Mesendoderm (in vitro differentiated cells): Measurements from ENCODE around the gene SLC47A2.

ENCODE experiments used
- DNase-seq: peaks from one replicate; pipeline ENCODE4 v3.0.0; 2013
- H2AK5ac ChIP-seq: 2 replicates; pipeline ENCODE4 v1.6.1; 2013; ENCODE audit warnings: low read length, inconsistent platforms
- H2BK120ac ChIP-seq: 2 replicates; pipeline ENCODE4 v1.6.1; 2013; ENCODE audit warnings: low read depth, mild to moderate bottlenecking, low read length, moderate library complexity, mixed read lengths
- H2BK15ac ChIP-seq: replicated peaks from 2 replicates; pipeline ENCODE4 v1.6.1; 2013; ENCODE audit warnings: low read depth, mild to moderate bottlenecking, moderate library complexity
- H2BK5ac ChIP-seq: 2 replicates; pipeline ENCODE4 v1.6.1; 2013; ENCODE audit warnings: low read length, inconsistent platforms
- H3K18ac ChIP-seq: 2 replicates; pipeline ENCODE4 v1.6.1; 2013; ENCODE audit warnings: mild to moderate bottlenecking, low read length, mixed read lengths
- H3K23ac ChIP-seq: one replicate; pipeline ENCODE4 v1.6.1; 2013; ENCODE audit warnings: low read length
- H3K27ac ChIP-seq: 2 replicates; pipeline ENCODE4 v1.5.1; 2013; ENCODE audit warnings: low read depth, mild to moderate bottlenecking, inconsistent platforms, low read length, moderate library complexity
- H3K27me3 ChIP-seq: 2 replicates; pipeline ENCODE4 v1.6.1; 2013; ENCODE audit warnings: low read length, control low read depth, mild to moderate bottlenecking, inconsistent platforms; ENCODE audit not compliant: insufficient read depth, poor library complexity
- H3K36me3 ChIP-seq: 2 replicates; pipeline ENCODE4 v1.6.1; 2013; ENCODE audit warnings: low read length, inconsistent platforms; ENCODE audit not compliant: control insufficient read depth, insufficient read depth
- H3K4ac ChIP-seq: one replicate; pipeline ENCODE4 v1.6.1; 2013; ENCODE audit warnings: low read depth, mild to moderate bottlenecking, low read length, moderate library complexity
- H3K4me1 ChIP-seq: 2 replicates; pipeline ENCODE4 v1.6.1; 2013; ENCODE audit warnings: low read depth, low read length, inconsistent platforms; ENCODE audit not compliant: control insufficient read depth
- H3K4me2 ChIP-seq: 2 replicates; pipeline ENCODE4 v1.6.1; 2013; ENCODE audit warnings: low read length
- H3K4me3 ChIP-seq: 2 replicates; pipeline ENCODE4 v1.5.1; 2013; ENCODE audit warnings: mild to moderate bottlenecking, low read length
- H3K56ac ChIP-seq: one replicate; pipeline ENCODE4 v1.6.1; 2013; ENCODE audit warnings: low read length
- H3K79me1 ChIP-seq: 2 replicates; pipeline ENCODE4 v1.6.1; 2013; ENCODE audit warnings: low read length, inconsistent platforms
- H3K79me2 ChIP-seq: 2 replicates; pipeline ENCODE4 v1.6.1; 2013; ENCODE audit warnings: mild to moderate bottlenecking, low read length; ENCODE audit not compliant: control insufficient read depth, insufficient read depth
- H3K9ac ChIP-seq: 2 replicates; pipeline ENCODE4 v1.6.1; 2013; ENCODE audit warnings: low read length, inconsistent platforms
- H4K5ac ChIP-seq: one replicate; pipeline ENCODE4 v1.6.1; 2013; ENCODE audit warnings: low read length
- H4K8ac ChIP-seq: one replicate; pipeline ENCODE4 v1.6.1; 2013; ENCODE audit warnings: low read depth, mild to moderate bottlenecking, control low read depth, low read length, moderate library complexity
- WGBS: extraction: QIAGEN DNeasy Blood & Tissue Kit; methylation state at CpG from one replicate; pipeline ENCODE4 v1.1.7; 2013; ENCODE audit warnings: low lambda C conversion rate, missing lambda C conversion rate; ENCODE audit not compliant: insufficient coverage; ENCODE audit errors: extremely low coverage; 5-methylcytosine and 5-hydroxymethylcytosine counted together

SLC47A2 gene

GRCh38 chr17:19740933-19741332, 24.5 kb upstream of the SLC47A2 start:
- no peak overlapping the region for H3K23ac ChIP-seq
- H2AK5ac ChIP-seq: no peak overlapping the region
- H3K27me3 ChIP-seq: no peaks in the 10 kb centered on the region
- no peaks in the 10 kb centered on the region for H3K79me1 ChIP-seq
- no peak overlapping the region for H3K4ac ChIP-seq
- no peak for DNase-seq
- H4K8ac ChIP-seq: no peak overlapping the region
- no peaks in the 10 kb centered on the region for H3K36me3 ChIP-seq
- no peak overlapping the region for H4K5ac ChIP-seq
- H2BK120ac ChIP-seq: no peak overlapping the region
- H3K79me2 ChIP-seq: no peaks in the 10 kb centered on the region
- no peak overlapping the region for H3K56ac ChIP-seq
- H3K4me3 ChIP-seq: no peak overlapping the region
- no peak overlapping the region for H3K4me2 ChIP-seq
- no peak overlapping the region for H2BK5ac ChIP-seq
- H2BK15ac ChIP-seq: no peak overlapping the region
- no peaks in the 10 kb centered on the region for H3K4me1 ChIP-seq
- H3K18ac ChIP-seq: no peak overlapping the region
- no peak overlapping the region for H3K27ac ChIP-seq
- WGBS: no CpG with 5 or more reads among the region's 7 CpGs
- no peak overlapping the region for H3K9ac ChIP-seq

GRCh38 chr17:19739241-19740201, 23.1 kb upstream of the SLC47A2 start:
- Histone ChIP-seq H3K56ac (no peak overlapping the region), H3K9ac (no peak overlapping the region), H3K27me3 (no peaks in the 10 kb centered on the region), H3K79me1 (no peaks in the 10 kb centered on the region), H2BK120ac (no peak overlapping the region), H3K18ac (no peak overlapping the region), H3K4me3 (no peak overlapping the region), H3K23ac (no peak overlapping the region), H3K36me3 (no peaks in the 10 kb centered on the region), H3K4me2 (no peak overlapping the region), H2BK5ac (no peak overlapping the region), H3K79me2 (no peaks in the 10 kb centered on the region), H4K8ac (no peak overlapping the region), H3K4me1 (no peaks in the 10 kb centered on the region), H3K27ac (no peak overlapping the region), H2BK15ac (no peak overlapping the region), H3K4ac (no peak overlapping the region), H2AK5ac (no peak overlapping the region), H4K5ac (no peak overlapping the region)
- no CpG with 5 or more reads among the region's 26 CpGs for WGBS
- DNase-seq: no peak

- no peak overlapping the region for H3K9ac ChIP-seq
- no peak overlapping the region for H3K4ac ChIP-seq
- no peaks in the 10 kb centered on the region for H3K79me2 ChIP-seq
- no peak overlapping the region for H2BK15ac ChIP-seq
- H4K5ac ChIP-seq: no peak overlapping the region
- no peaks in the 10 kb centered on the region for H3K27me3 ChIP-seq
- no peak overlapping the region for H2BK120ac ChIP-seq
- no peak overlapping the region for H3K56ac ChIP-seq
- H3K23ac ChIP-seq: no peak overlapping the region
- no CpG with 5 or more reads among the region's 9 CpGs for WGBS
- no peak overlapping the region for H3K4me2 ChIP-seq
- no peak overlapping the region for H2BK5ac ChIP-seq
- no peak overlapping the region for H3K18ac ChIP-seq
- H2AK5ac ChIP-seq: no peak overlapping the region
- no peak overlapping the region for H3K27ac ChIP-seq
- H4K8ac ChIP-seq: no peak overlapping the region
- no peak overlapping the region for H3K4me3 ChIP-seq
- H3K36me3 ChIP-seq: no peaks in the 10 kb centered on the region
- H3K79me1 ChIP-seq: no peaks in the 10 kb centered on the region
- DNase-seq: no peak
- no peaks in the 10 kb centered on the region for H3K4me1 ChIP-seq
Measured at GRCh38 chr17:19738757-19739156, 22.4 kb upstream of the SLC47A2 start.

GRCh38 chr17:19738073-19738449, 21.7 kb upstream of the SLC47A2 start:
- H4K5ac ChIP-seq: no peak overlapping the region
- no peaks in the 10 kb centered on the region for H3K79me2 ChIP-seq
- no peak overlapping the region for H4K8ac ChIP-seq
- no CpG with 5 or more reads among the region's 14 CpGs for WGBS
- H3K23ac ChIP-seq: no peak overlapping the region
- no peak for DNase-seq
- H3K79me1 ChIP-seq: no peaks in the 10 kb centered on the region
- H2BK120ac ChIP-seq: no peak overlapping the region
- no peak overlapping the region for H3K27ac ChIP-seq
- no peak overlapping the region for H3K4me2 ChIP-seq
- no peak overlapping the region for H2BK5ac ChIP-seq
- H3K18ac ChIP-seq: no peak overlapping the region
- no peaks in the 10 kb centered on the region for H3K27me3 ChIP-seq
- H3K4me1 ChIP-seq: no peaks in the 10 kb centered on the region
- H2BK15ac ChIP-seq: no peak overlapping the region
- H2AK5ac ChIP-seq: no peak overlapping the region
- H3K36me3 ChIP-seq: no peaks in the 10 kb centered on the region
- no peak overlapping the region for H3K56ac ChIP-seq
- H3K4ac ChIP-seq: no peak overlapping the region
- no peak overlapping the region for H3K9ac ChIP-seq
- no peak overlapping the region for H3K4me3 ChIP-seq

GRCh38 chr17:19737305-19738072, 21.1 kb upstream of the SLC47A2 start:
- Histone ChIP-seq H3K9ac (no peak overlapping the region), H2AK5ac (no peak overlapping the region), H3K27ac (no peak overlapping the region), H3K4ac (no peak overlapping the region), H2BK5ac (no peak overlapping the region), H4K8ac (no peak overlapping the region), H3K23ac (no peak overlapping the region), H3K79me2 (no peaks in the 10 kb centered on the region), H3K27me3 (no peaks in the 10 kb centered on the region), H3K56ac (no peak overlapping the region), H3K79me1 (no peaks in the 10 kb centered on the region), H2BK120ac (no peak overlapping the region), H3K4me3 (no peak overlapping the region), H3K36me3 (no peaks in the 10 kb centered on the region), H4K5ac (no peak overlapping the region), H3K4me2 (no peak overlapping the region), H2BK15ac (no peak overlapping the region), H3K4me1 (no peaks in the 10 kb centered on the region), H3K18ac (no peak overlapping the region)
- DNase-seq: no peak
- no CpG with 5 or more reads among the region's 15 CpGs for WGBS
